SK-N-SH (cell line): Measurements from ENCODE around the gene CPLX1.

ENCODE experiments used
- ELF1 ChIP-seq: IDR thresholded peaks from 2 replicates; pipeline ENCODE4 v1.4.0; 2012
- EZH2phosphoT487 ChIP-seq: fragments of 200-600 bp; sonication (generic); IDR thresholded peaks from 2 replicates; pipeline ENCODE4 v1.6.1; 2017; ENCODE audit warnings: low read depth, mixed run types, mild to moderate bottlenecking, antibody characterized with exemption, moderate library complexity, borderline replicate concordance
- FOXM1 ChIP-seq: IDR thresholded peaks from 2 replicates; pipeline ENCODE4 v1.4.0; 2012; ENCODE audit warnings: low read depth, mild to moderate bottlenecking
- RCOR1 ChIP-seq: fragments of 150-350 bp; IDR thresholded peaks from 2 replicates; pipeline ENCODE4 v1.6.1; 2017; ENCODE audit warnings: antibody characterized with exemption, low read length
- RXRA ChIP-seq: IDR thresholded peaks from 2 replicates; pipeline ENCODE4 v1.4.0; 2012; ENCODE audit warnings: low read depth, mild to moderate bottlenecking, borderline replicate concordance
- SIN3A ChIP-seq: IDR thresholded peaks from 2 replicates; pipeline ENCODE4 v1.6.1; 2012; ENCODE audit warnings: low read depth, mild to moderate bottlenecking, low read length, moderate library complexity, borderline replicate concordance
- TAF1 ChIP-seq: IDR thresholded peaks from 2 replicates; pipeline ENCODE4 v1.6.1; 2012; ENCODE audit warnings: low read depth, mild to moderate bottlenecking, low read length, moderate library complexity, borderline replicate concordance
- TCF12 ChIP-seq: IDR thresholded peaks from 2 replicates; pipeline ENCODE4 v1.4.0; 2012
- TF ChIP-seq, protein P1 (sequence below): fragments of 200-600 bp; sonication (generic); IDR thresholded peaks from 2 replicates; pipeline ENCODE4 v1.6.1; 2017; ENCODE audit warnings: antibody characterized with exemption, mild to moderate bottlenecking, moderate library complexity
- TF ChIP-seq, protein P2 (sequence below): fragments of 150-350 bp; IDR thresholded peaks from 2 replicates; pipeline ENCODE4 v1.6.1; 2017; ENCODE audit warnings: antibody characterized with exemption, low read length, low read depth, borderline replicate concordance

DNA sequence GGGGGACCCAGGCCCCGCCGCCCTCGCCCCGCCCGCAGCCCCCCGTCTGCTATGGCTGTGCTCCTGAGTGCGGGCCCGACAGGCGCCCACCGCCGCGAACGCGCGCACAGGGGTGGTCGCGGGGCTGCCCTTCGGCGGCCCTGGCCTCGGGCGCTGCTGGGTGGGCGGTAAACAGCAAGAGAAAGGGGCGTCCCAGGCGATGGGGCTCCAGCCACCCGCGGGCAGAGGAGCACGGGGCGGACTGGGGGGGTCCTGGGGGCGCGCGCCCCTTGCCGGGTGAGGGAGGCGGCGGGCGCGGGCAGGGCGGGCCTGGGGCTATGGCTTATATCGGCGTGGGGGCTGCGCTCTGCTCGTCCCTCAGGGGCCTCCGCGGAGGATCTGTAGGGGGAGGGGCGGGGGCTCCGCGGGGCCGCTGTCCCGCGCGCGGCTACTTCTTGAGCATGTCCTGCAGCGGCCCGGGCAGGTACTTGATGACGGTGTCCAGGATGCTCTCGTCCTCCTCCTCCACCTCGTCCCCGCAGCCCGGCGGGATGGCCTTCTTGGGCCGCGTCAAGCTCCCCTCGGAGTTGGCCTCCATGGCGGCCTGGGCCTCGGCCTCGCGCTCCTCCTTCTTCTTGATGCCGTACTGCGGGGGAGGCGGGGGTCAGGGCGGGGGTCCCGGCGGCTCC lies 39.7 kb downstream of the CPLX1 start:
- TF ChIP-seq, protein P1, sequence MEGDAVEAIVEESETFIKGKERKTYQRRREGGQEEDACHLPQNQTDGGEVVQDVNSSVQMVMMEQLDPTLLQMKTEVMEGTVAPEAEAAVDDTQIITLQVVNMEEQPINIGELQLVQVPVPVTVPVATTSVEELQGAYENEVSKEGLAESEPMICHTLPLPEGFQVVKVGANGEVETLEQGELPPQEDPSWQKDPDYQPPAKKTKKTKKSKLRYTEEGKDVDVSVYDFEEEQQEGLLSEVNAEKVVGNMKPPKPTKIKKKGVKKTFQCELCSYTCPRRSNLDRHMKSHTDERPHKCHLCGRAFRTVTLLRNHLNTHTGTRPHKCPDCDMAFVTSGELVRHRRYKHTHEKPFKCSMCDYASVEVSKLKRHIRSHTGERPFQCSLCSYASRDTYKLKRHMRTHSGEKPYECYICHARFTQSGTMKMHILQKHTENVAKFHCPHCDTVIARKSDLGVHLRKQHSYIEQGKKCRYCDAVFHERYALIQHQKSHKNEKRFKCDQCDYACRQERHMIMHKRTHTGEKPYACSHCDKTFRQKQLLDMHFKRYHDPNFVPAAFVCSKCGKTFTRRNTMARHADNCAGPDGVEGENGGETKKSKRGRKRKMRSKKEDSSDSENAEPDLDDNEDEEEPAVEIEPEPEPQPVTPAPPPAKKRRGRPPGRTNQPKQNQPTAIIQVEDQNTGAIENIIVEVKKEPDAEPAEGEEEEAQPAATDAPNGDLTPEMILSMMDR = no peak
- TF ChIP-seq EZH2phosphoT487 (no peak), ELF1 (no peak), SIN3A (no peak), RCOR1 (no peak), TAF1 (no peak), TCF12 (no peak), RXRA (no peak), FOXM1 (no peak)
- TF ChIP-seq, protein P2, sequence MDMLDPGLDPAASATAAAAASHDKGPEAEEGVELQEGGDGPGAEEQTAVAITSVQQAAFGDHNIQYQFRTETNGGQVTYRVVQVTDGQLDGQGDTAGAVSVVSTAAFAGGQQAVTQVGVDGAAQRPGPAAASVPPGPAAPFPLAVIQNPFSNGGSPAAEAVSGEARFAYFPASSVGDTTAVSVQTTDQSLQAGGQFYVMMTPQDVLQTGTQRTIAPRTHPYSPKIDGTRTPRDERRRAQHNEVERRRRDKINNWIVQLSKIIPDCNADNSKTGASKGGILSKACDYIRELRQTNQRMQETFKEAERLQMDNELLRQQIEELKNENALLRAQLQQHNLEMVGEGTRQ = no peak
